ENCODE results near the gene UNK.

Gene UNK

GRCh38 chr17:75811174-75811573 is 26.6 kb downstream of the UNK start:
- no peak overlapping the region for H3K4me3 Mint-ChIP-seq
- H3K27me3 Mint-ChIP-seq: no peaks in the 10 kb centered on the region
- H3K36me3 Mint-ChIP-seq (ENCODE audit: low read depth): peaks cover 77% of the 10 kb centered on the region
- H3K27ac Mint-ChIP-seq: no peak overlapping the region
- intact Hi-C loops (cut with micrococcal nuclease): no loop called here
- H3K4me1 Mint-ChIP-seq (ENCODE audit: low read depth): no peaks in the 10 kb centered on the region
- H3K9me3 Mint-ChIP-seq: no peaks in the 10 kb centered on the region

GRCh38 chr17:75812096-75813013 is 27.7 kb downstream of the UNK start:
- H3K27ac Mint-ChIP-seq: no peak overlapping the region
- no peaks in the 10 kb centered on the region for H3K27me3 Mint-ChIP-seq
- peaks cover 88% of the 10 kb centered on the region for H3K36me3 Mint-ChIP-seq (ENCODE audit: low read depth)
- H3K4me1 Mint-ChIP-seq (ENCODE audit: low read depth): no peaks in the 10 kb centered on the region
- H3K9me3 Mint-ChIP-seq: no peaks in the 10 kb centered on the region
- intact Hi-C loops (cut with micrococcal nuclease): no loop called here
- no peak overlapping the region for H3K4me3 Mint-ChIP-seq

- Mint-ChIP-seq H3K4me1 (ENCODE audit: low read depth) (no peaks in the 10 kb centered on the region), H3K9me3 (no peaks in the 10 kb centered on the region), H3K36me3 (ENCODE audit: low read depth) (peaks cover 96% of the 10 kb centered on the region), H3K27me3 (no peaks in the 10 kb centered on the region), H3K27ac (no peak overlapping the region), H3K4me3 (no peak overlapping the region)
- intact Hi-C loops (cut with micrococcal nuclease): no loop called here
Measured at GRCh38 chr17:75813081-75814020, 28.7 kb downstream of the UNK start.

GRCh38 chr17:75814021-75814395 is 29.4 kb downstream of the UNK start:
- Mint-ChIP-seq H3K27ac (no peak overlapping the region), H3K4me3 (no peak overlapping the region), H3K27me3 (no peaks in the 10 kb centered on the region), H3K4me1 (ENCODE audit: low read depth) (no peaks in the 10 kb centered on the region), H3K9me3 (no peaks in the 10 kb centered on the region), H3K36me3 (ENCODE audit: low read depth) (peaks cover 96% of the 10 kb centered on the region)
- intact Hi-C loops (cut with micrococcal nuclease): no loop called here

GRCh38 chr17:75814900-75815373 is 30.3 kb downstream of the UNK start:
- H3K4me3 Mint-ChIP-seq: no peak overlapping the region
- peaks cover 96% of the 10 kb centered on the region for H3K36me3 Mint-ChIP-seq (ENCODE audit: low read depth)

GRCh38 chr17:75815399-75815798 is 30.8 kb downstream of the UNK start:
- Mint-ChIP-seq H3K36me3 (ENCODE audit: low read depth) (peaks cover 96% of the 10 kb centered on the region), H3K9me3 (no peaks in the 10 kb centered on the region), H3K4me3 (no peak overlapping the region), H3K4me1 (ENCODE audit: low read depth) (no peaks in the 10 kb centered on the region), H3K27me3 (no peaks in the 10 kb centered on the region), H3K27ac (no peak overlapping the region)
- intact Hi-C loops (cut with micrococcal nuclease): no loop called here

More at GRCh38 chr17:75814900-75815373, 30.3 kb downstream of the UNK start:
- intact Hi-C loops (cut with micrococcal nuclease): no loop called here
- Mint-ChIP-seq H3K27me3 (no peaks in the 10 kb centered on the region), H3K27ac (no peak overlapping the region), H3K4me1 (ENCODE audit: low read depth) (no peaks in the 10 kb centered on the region), H3K9me3 (no peaks in the 10 kb centered on the region)

GRCh38 chr17:75816693-75817092 is 32.1 kb downstream of the UNK start:
- intact Hi-C loops (cut with micrococcal nuclease): no loop called here
- Mint-ChIP-seq H3K27ac (no peak overlapping the region), H3K4me1 (ENCODE audit: low read depth) (no peaks in the 10 kb centered on the region), H3K4me3 (no peak overlapping the region), H3K27me3 (no peaks in the 10 kb centered on the region), H3K9me3 (no peaks in the 10 kb centered on the region), H3K36me3 (ENCODE audit: low read depth) (peaks cover 96% of the 10 kb centered on the region)

GRCh38 chr17:75817571-75817970 is 33.0 kb downstream of the UNK start:
- peaks cover 96% of the 10 kb centered on the region for H3K36me3 Mint-ChIP-seq (ENCODE audit: low read depth)
- H3K9me3 Mint-ChIP-seq: no peaks in the 10 kb centered on the region
- H3K4me1 Mint-ChIP-seq (ENCODE audit: low read depth): no peaks in the 10 kb centered on the region
- H3K27me3 Mint-ChIP-seq: no peaks in the 10 kb centered on the region
- no peak overlapping the region for H3K27ac Mint-ChIP-seq
- no peak overlapping the region for H3K4me3 Mint-ChIP-seq
- intact Hi-C loops (cut with micrococcal nuclease): no loop called here

GRCh38 chr17:75818326-75818885 is 33.8 kb downstream of the UNK start:
- peaks cover 96% of the 10 kb centered on the region for H3K36me3 Mint-ChIP-seq (ENCODE audit: low read depth)
- no peaks in the 10 kb centered on the region for H3K9me3 Mint-ChIP-seq
- intact Hi-C loops (cut with micrococcal nuclease): no loop called here
- H3K4me3 Mint-ChIP-seq: no peak overlapping the region
- H3K27ac Mint-ChIP-seq: no peak overlapping the region
- H3K27me3 Mint-ChIP-seq: no peaks in the 10 kb centered on the region
- no peaks in the 10 kb centered on the region for H3K4me1 Mint-ChIP-seq (ENCODE audit: low read depth)

- Mint-ChIP-seq H3K4me3 (no peak overlapping the region), H3K27ac (no peak overlapping the region), H3K36me3 (ENCODE audit: low read depth) (peaks cover 96% of the 10 kb centered on the region), H3K4me1 (ENCODE audit: low read depth) (no peaks in the 10 kb centered on the region), H3K9me3 (no peaks in the 10 kb centered on the region), H3K27me3 (no peaks in the 10 kb centered on the region)
- intact Hi-C loops (cut with micrococcal nuclease): no loop called here
Measured at GRCh38 chr17:75819116-75819515, 34.5 kb downstream of the UNK start.

GRCh38 chr17:75819678-75820077 is 35.1 kb downstream of the UNK start:
- Mint-ChIP-seq H3K4me1 (ENCODE audit: low read depth) (no peaks in the 10 kb centered on the region), H3K9me3 (no peaks in the 10 kb centered on the region), H3K27ac (no peak overlapping the region), H3K4me3 (no peak overlapping the region), H3K27me3 (no peaks in the 10 kb centered on the region), H3K36me3 (ENCODE audit: low read depth) (peaks cover 96% of the 10 kb centered on the region)
- intact Hi-C loops (cut with micrococcal nuclease): no loop called here

GRCh38 chr17:75820094-75821080 is 35.8 kb downstream of the UNK start:
- H3K4me1 Mint-ChIP-seq (ENCODE audit: low read depth): no peaks in the 10 kb centered on the region
- H3K4me3 Mint-ChIP-seq: no peak overlapping the region
- no peak overlapping the region for H3K27ac Mint-ChIP-seq
- no peaks in the 10 kb centered on the region for H3K9me3 Mint-ChIP-seq
- H3K36me3 Mint-ChIP-seq (ENCODE audit: low read depth): peaks cover 96% of the 10 kb centered on the region
- intact Hi-C loops (cut with micrococcal nuclease): no loop called here
- H3K27me3 Mint-ChIP-seq: no peaks in the 10 kb centered on the region

- no peaks in the 10 kb centered on the region for H3K27me3 Mint-ChIP-seq
- no peaks in the 10 kb centered on the region for H3K4me1 Mint-ChIP-seq (ENCODE audit: low read depth)
- H3K4me3 Mint-ChIP-seq: no peak overlapping the region
- H3K27ac Mint-ChIP-seq: no peak overlapping the region
- no peaks in the 10 kb centered on the region for H3K9me3 Mint-ChIP-seq
- H3K36me3 Mint-ChIP-seq (ENCODE audit: low read depth): peaks cover 100% of the 10 kb centered on the region
- intact Hi-C loops (cut with micrococcal nuclease): no loop called here
Measured at GRCh38 chr17:75821552-75821951, 36.9 kb downstream of the UNK start.
